RPMI7951 (cell line): ENCODE measurements around the gene GTF2A1. TPM values are rescaled to one million over a fixed set of nuclear protein-coding genes. Genes with fewer than 3 reads are reported as not detected.
A peak's percentile ranks its signal among the peaks of the same experiment; 100 is the strongest.
"Not testable (repeated sequence)": the region's sequence is repeated elsewhere in the genome, so short reads cannot be mapped to it uniquely, and the experiment has no call there.

Experiments
- DNase-seq: peaks from one replicate; pipeline ENCODE4 v3.0.0-alpha.2; 2012; ENCODE audit warnings: low read depth
- total RNA-seq: library from RNA; depleted of rRNA; stranded (reverse); fragments of >200 nt; shearing (Covaris generic); gene quantifications from 2 replicates; pipeline ENCODE4 v1.2.3, GENCODE V29; 2014

The GTF2A1 gene
- total RNA-seq, 1 experiment from 2014 or later = 22.3 TPM

DNA sequence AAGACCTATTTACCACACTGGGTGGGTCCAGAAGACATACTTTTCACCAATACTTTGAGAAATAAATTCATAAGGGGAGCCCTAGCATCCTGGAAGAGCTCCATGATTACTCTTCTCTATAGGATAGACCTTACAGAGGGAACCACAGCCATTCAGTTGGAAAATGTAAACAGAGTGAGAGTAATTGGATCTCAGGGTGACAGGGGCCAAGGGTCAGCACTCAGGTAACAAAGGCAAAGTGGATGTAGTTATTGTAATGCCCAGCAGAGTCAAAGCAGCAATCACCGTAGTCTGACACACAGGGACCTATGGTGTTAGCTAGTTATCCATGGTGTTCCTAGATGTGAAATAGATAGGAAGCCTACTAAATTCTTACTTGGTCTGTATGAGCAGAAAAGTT lies 10.8 kb upstream of the GTF2A1 start:
- DNase-seq = no peak

DNA sequence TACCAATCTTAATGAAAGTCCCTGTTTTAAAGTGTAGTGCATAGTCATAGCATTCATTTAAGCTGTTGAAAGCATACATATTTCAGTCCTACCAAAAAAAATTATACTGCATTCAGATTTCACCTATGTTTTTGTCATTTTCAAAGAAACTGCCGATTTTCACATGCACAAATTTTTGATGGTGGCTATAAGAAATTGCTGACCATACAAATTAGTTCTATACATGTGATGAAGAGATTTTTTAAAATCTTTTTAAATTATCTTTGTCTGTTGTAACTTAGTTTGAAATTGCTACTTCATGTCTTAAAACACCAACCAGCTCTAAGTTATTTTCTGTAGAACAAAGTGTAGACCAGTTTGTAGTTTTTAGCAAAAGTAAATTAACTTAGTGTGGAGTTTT lies 3.5 kb upstream of the GTF2A1 start:
- DNase-seq = no peak

DNA sequence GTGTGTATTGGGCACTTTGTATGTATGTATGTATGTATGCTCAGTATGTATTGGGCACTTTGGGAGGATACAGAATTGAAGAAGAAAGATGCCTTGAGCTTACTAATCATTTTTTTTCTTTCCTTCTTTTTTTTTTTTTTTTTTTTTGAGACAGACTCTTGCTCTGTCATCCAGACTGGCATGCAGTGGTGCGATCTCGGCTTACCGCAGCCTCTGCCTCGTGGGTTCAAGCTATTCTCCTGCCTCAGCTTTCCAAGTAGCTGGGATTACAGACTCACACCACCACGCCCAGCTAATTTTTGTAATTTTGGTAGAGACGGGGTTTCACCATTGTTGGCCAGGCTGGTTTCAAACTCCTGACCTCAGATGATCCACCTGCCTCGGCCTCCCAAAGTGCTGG lies 3.0 kb upstream of the GTF2A1 start:
- DNase-seq = not testable (repeated sequence)

DNA sequence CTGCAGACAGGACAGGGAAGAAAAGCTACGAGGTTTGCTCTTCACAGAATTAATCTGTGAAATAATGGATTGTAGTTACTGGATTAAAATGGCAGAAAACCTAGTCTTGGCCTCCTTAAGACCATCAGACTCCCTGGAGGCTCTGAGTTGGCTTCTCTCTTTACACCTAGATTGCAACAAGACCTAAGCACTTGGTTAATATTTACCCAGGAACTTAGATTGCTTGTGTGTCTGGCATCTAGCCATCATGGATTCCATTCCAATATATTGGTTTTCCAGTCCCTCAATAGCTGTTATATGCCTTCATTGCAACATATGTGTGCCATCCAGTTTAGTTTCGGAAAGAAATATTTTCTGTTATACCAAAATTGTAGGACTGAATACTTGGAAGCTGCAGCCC lies 1.9 kb upstream of the GTF2A1 start:
- DNase-seq = no peak

DNA sequence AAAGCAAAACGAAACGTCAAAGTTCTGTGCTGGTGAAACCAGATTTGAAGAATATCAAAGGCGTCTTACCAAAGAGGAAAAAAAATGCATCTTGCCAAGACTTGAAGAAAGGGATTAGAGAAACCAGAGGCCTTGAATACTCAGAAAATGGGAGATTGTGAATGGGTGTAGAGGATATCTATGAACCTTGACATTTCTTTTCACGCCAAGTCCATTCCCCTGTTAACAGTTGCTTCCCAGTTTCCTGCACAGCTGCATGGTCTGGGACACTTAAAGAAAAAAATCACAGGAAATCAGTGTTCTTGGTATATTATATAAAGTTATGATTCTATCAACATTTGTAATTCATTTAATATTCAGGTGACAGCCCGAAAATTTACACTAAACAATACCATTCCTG lies 1.4 kb upstream of the GTF2A1 start:
- DNase-seq = no peak

DNA sequence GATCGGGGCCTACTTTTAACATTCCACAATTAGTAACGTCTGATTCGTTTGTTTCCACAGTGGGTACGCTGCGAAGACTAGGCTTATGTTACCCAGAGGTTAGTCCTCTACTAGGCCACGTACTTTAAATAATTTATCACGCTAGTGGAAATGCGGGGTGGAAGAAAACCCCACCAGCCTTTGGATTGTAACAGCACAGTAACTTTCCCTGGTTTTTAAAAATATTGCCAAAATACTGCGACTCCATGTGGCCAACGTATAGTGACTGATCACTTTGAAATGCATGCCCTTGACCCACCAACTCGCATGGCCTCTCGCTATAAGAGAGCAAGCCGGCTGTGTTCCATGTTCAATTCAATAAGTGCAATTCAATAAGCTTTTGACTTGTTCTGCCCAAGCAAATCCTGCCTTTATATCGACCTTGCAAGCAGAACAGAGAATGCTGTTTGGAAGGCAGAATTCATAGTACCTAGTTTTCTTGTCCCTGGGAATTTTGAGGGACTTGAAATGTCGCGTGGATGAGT lies 882 bp upstream of the GTF2A1 start:
- peak; percentile 12 for DNase-seq

DNA sequence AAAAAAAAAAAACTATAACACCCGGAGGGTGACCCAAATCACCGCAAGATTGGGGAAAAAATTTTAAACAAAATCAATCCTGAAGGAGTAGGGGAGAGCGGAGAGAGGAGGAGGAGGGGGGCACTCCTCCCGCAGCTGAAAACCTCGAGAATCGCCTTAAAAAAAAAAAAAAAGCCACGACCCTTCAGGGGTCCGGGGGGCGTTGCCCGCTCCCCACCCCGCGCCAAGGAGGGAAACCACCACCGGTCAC lies 254 bp downstream of the GTF2A1 start:
- no peak for DNase-seq

DNA sequence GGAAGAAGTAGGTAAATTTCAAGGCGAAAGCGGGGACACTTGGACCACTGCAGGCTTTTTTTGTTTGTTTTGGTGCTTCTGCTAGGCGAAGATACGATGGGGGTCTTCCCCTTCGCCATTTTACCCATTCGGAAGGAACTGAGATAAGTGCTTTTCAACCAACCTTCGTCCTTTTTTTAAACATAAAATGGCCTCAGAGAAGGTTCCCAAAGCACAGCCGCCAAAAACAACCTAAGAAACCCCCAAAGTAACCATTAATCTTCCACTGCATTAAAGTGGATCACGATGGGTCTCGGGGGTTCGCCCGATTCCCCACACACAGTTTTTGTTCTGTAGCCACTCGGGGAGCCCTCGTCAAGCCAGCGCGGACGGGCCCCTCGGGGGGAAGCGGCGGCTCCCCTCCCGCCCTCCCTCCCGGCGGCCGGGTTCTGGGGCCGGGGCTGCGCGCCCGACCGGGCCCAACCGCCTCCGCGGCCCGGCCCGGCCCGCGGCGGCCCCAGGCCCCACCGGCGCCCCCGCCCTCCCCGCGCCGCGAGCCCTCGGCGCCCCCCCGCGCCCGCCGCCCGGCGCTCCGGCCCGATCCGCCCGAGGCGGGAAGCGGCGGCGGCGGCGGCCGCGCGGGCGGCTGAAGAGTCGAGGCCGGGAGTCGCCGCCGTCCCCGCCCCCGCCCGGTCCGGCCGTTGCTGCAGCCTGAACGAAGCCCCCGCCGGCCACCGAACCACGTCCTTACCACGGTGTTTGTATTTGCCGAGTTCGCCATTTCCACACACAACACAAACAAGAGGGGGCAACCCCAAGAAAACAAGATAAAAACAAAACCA lies 790 bp downstream of the GTF2A1 start:
- peak; percentile 22 for DNase-seq

DNA sequence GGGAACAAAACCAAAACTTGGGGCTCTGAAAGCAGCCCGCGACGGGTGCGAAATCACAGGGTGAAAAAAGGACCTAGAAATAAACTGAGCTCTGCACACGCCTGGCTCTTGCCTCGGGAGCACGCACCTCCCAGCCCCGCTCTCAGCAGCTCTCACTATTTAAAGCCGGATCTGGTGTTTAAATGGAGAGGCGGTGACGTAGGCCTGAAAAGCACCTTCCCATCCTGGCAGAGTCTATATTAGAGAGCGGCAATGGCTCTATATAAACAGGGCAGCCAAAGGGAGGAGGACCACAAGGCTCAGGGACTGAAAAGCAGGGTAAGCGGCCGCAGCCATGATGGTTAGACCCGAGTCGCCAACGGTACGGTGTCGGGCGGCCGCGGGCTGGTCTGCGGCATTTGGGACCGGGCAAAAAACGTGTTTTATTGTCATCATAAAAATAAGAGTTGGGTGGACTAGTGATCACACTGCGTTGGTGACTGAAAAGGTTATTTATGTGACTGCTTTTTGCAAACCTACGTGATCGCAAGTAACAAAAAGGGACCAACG lies 1.5 kb downstream of the GTF2A1 start:
- DNase-seq = peak; percentile 96

DNA sequence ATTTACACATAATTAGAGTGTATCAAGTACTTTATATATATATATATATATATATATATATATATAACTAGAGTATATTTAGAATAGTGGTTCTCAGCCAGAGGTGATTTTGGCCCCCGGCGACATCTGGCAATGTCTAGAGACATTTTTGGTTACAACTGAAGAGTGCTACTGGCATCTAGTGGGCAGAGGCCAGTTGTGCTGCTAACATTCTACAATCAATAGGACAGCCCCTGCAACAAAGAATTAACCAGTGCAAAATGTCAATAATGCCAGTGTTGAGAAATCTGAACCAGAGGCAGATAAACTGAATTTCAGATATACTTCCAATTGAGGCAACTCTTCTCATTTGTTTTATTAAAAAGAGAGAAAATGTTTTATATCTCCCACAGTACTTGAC lies 8.9 kb downstream of the GTF2A1 start:
- DNase-seq = peak; percentile 7

DNA sequence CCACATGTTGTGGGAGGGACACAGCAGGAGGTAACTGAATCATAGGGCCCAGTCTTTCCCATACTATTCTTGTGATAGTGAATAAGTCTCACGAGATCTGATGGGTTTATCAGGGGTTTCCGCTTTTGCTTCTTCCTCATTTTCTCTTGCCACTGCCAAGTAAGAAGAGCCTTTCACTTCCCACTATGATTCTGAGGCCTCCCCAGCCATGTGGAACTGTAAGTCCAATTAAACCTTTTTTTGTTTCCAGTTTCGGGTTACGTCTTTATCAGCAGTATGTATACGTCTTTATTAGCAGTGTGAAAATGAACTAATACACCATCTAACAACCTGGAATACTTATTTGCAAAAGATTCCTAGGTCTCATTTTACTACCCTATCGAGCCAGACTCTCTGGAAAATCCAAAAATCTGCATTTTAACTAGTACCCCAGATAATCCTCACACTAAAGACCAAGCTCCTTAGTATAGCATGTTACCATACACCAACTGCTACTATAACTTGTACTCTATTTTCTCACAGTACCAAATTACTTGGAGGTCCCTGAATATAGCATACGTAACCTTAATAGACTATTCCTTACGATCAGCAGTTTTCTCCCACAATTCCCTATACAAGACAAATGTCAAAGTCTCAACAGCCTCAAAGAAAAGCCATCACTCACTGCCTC lies 11.5 kb downstream of the GTF2A1 start:
- no peak for DNase-seq

DNA sequence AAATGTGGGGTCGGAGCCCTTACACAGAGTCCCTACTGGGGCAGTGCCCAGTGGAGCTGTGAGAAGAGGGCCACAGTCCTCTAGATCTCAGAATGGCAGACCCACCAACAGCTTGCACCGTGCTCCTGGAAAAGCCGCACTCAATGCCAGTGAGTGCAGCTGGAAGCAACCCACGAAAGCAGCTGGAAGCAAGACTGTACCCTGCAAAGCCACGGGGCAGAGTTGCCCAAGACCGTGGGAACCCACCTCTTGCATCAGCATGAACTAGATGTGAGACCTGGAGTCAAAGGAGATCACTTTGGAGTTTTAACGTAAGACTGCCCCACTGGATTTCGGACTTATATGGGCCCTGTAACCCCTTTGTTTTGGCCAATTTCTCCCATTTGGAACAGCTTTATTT lies 12.3 kb downstream of the GTF2A1 start:
- no peak for DNase-seq

DNA sequence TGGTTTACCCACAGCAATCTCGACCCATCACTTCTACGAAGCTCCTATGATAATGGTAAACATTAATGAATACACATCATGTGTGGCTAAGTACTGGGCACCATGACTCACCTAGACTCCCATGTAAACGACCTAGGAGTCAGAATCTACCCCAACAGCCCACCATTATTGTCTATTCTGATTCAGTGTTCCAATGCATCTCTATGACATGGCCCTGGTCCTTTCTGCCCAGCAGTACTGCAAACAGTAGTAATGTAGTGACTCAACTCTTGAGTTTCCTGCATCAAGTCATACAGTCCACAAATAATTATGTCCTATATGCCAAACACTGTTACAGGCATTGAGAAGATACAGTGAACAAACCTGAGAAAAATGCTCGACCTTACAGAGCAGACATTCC lies 14.6 kb downstream of the GTF2A1 start:
- no peak for DNase-seq

DNA sequence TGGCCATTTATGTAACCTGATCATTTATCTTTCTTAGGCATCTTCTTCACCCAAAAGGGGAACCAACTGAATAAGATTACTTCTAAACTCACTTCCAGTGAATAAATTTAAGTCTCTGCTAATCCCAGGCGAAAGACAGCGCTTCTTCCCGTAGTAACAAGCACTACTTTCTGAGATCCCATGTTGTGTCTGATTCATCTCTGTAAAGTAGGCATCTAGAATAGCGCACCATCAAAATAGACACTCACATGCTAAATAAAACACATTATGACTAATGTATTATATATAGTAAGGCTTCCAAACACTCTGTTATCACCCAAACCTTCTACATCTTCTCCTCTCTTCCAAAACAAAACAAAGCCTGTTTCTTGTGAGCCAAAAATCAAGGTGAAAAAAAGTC lies 15.1 kb downstream of the GTF2A1 start:
- no peak for DNase-seq

DNA sequence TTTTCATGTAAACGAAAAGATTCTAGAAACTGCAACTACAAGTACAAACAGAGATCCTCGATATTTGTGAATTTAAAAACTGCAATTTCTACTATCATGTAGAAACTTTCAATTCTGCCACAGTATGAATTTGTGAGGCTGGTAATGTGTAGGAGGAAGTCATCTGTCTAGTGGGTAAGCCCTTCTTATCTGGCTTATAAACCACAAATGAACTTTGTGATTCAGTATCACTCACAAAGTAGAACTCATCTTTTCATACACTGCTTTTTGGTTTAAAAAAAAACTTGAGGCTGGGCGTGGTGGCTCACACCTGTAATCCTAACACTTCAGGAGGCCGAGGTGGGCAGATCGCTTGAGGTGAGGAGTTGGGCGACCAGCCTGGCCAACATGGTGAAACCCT lies 20.7 kb downstream of the GTF2A1 start:
- no peak for DNase-seq

DNA sequence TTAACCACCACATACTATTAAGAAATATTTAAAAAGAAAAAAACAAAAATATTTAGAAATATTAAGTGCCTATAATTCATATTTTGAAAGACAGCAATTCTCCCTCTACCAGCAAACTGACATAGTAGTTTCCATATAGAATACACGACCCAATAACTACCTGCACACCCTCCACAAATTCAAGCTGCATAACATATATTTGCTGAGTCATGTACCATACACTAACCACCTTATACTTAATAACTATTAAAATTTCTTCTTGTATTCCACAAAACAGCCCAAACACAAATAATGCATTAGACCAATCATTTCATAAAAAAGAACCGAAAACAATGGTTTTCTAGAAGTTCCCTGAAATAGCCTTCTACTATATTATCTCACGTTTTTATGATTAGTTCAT lies 21.7 kb downstream of the GTF2A1 start:
- DNase-seq = no peak

DNA sequence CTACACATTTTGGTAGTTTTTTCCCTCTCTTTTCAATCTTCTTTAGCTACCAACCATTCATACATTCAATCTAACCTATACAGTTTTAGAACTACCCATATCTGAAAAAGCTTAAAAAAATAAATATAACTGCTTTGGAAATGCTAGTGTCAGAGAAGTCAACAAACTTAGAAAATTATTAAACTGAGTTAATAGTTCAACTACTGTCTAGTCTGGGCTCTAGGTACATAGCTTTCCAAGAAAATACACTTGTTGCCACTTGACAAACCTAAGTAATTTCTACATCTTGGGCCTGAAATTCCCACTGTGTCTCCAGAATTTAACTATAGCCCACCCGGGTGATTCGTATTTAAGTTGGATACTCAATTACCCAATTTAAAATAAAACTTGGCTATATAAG lies 22.1 kb downstream of the GTF2A1 start:
- DNase-seq = no peak

DNA sequence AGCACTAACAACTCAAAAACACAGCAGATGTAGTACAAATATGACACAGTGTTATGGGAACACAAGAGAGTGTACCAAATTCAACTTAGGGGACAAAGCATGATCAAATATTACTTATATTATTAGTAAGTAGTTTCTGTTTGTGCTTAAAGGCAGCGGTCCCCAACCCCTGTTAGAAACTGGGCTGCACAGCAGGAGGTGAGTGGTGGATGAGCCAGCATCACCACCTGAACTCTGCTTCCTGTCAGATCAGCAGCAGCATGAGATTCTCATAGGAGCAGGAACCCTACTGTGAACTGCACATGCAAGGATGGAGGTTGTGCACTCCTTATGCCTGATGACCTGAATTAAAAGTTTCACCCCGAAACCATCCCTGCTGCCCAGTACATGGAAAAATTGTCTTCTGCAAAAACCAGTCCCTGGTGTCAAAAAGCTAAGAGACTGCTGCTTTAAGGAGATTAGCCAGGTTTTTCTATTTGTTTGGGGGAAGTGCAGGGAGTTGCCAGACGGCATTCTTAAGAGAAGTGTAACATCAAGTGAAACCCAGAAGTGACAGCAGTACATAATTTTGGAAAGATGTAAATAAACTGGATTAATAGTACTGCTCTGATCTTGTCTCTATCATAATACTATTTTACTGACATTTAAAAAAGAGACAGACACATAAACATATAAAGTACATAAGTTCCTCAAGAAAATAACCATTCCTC lies 26.7 kb downstream of the GTF2A1 start:
- DNase-seq = no peak

DNA sequence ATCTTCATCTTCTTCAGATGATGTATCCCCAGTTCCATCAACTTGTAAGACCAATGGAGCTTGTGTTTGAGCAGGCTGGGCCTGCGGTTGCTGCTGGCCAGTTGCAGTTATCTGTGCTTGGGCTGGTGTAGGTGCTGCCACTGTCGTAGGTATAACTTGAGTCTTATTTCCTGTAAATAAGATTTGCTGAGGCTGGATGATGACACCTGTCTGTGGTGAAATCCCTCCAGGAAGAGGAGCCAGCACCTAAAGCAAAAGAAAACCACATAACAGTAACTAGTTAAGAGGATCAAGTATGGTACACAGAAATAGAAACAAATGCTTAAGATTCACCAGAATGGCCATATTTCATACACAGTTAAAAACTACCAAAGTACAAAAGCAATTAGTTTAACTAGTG lies 28.2 kb downstream of the GTF2A1 start:
- no peak for DNase-seq

DNA sequence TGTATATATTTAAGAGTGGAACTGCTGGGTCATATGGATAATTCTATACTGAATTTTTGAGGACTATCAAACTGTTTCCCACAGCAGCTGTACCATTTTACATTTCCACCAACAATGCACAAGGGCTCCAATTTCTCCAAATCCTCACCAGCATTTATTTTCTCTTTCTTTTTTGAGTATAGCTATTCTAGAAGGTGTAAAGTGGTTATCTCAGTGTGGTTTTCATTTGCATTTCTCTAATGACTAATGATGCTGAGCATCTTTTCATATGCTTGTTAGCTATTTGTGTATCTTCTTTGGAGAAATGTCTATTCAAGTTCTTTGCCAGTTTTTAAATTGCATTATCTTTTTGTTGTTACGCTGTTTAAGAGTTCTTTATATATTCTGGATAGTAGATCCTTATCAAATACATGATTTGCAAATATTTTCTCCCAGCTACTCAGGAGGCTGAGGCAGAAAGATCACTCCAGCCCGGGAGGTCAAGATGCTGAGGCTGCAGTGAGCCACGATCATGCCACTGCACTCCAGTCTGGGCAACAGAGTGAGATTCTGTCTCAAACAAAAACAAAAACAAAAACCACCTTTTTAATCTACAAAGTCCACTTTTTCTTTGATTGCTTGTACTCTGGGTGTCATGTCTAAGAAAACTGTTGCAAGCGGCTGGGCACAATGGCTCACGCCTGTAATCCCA lies 32.8 kb downstream of the GTF2A1 start:
- DNase-seq = no peak

DNA sequence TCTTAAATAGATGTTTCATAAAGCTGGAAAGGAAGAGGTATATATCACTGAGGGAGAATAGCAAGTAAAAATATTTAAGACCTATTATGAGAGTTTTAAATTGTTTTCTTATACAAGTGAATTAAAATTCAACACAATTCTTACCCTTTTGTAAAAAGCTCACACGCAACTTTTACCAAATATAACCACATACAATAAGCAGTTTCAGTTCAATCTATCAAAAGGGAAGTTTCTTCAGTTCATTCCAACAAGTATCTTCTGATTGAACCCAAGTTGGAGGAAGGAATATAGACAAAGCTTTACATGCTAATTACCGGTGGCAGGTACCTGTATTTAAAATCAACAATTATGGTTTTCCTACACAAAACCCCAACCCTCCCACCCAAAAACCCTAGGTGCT lies 41.1 kb downstream of the GTF2A1 start:
- DNase-seq = no peak

DNA sequence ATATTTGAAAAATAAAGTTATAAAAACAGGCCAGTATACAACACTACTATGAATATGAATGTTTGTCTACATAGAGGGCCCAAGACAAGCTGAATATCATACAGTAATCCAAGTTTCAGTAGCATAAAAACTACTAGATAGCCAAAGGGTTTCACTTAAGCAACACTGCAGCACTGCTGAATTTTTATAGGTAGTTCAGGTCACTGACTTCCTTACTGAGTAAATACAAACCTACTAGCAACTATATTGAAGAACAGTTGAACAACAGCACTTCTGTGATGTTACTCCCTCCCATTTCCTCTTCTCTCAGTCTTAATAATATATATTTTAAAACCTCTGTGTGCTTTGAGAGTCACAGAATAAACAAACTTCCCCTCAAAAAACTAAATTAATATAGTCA lies 42.7 kb downstream of the GTF2A1 start:
- DNase-seq = no peak
